Breast epithelium (tissue), 3 donors: ENCODE measurements around the gene FGF21.

Experiments
- POLR2AphosphoS5 ChIP-seq, 3 donors: sonication (generic); formaldehyde crosslinking; IDR thresholded peaks; one replicate each; pipeline ENCODE4 v1.6.1; 2017; ENCODE audit warnings: antibody characterized with exemption in 3 of 3
- TF ChIP-seq, protein P1 (sequence below), 3 donors: fragments of 450-650 bp; IDR thresholded peaks; one replicate each; pipeline ENCODE4 v1.5.1; 2016 to 2017; ENCODE audit warnings: antibody characterized with exemption in 3 of 3, mild to moderate bottlenecking in 3 of 3, moderate library complexity in 3 of 3

DNA sequence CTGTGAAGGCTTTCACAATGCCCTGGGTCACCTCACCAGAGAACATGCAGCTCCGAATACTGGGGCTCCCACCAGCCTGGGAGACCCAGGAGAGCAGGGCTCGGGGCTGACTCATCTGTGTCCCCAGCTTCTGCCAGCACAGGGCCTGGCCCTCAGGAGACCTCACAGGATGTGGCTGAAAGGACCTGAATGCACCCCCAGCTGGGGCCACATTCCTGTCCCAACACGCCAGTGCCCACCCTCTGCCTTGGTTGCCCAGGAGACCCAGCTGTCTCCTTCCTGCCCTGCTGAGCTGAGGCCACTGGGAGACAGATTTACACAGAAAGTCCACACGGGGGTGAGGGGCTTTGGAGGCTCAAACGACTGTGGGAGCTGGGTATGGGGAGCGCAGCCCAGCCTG, 43.6 kb downstream of the FGF21 start:
- TF ChIP-seq, protein P1, sequence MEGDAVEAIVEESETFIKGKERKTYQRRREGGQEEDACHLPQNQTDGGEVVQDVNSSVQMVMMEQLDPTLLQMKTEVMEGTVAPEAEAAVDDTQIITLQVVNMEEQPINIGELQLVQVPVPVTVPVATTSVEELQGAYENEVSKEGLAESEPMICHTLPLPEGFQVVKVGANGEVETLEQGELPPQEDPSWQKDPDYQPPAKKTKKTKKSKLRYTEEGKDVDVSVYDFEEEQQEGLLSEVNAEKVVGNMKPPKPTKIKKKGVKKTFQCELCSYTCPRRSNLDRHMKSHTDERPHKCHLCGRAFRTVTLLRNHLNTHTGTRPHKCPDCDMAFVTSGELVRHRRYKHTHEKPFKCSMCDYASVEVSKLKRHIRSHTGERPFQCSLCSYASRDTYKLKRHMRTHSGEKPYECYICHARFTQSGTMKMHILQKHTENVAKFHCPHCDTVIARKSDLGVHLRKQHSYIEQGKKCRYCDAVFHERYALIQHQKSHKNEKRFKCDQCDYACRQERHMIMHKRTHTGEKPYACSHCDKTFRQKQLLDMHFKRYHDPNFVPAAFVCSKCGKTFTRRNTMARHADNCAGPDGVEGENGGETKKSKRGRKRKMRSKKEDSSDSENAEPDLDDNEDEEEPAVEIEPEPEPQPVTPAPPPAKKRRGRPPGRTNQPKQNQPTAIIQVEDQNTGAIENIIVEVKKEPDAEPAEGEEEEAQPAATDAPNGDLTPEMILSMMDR (IDR thresholded peaks at IDR 0.05) = no peak
- TF ChIP-seq POLR2AphosphoS5 (IDR thresholded peaks at IDR 0.05) = no peak
